NCI-H748 (cell line): ENCODE results near the gene PCDHGA10.
"Not testable (repeated sequence)": the region's sequence is repeated elsewhere in the genome, so short reads cannot be mapped to it uniquely, and the experiment has no call there.

Experiments
- DNase-seq: peaks from one replicate; lab custom pipeline; 2025; ENCODE audit not compliant: unreplicated experiment; lab: John Stamatoyannopoulos, UW

The PCDHGA10 gene

GRCh38 chr5:141420855-141421488 is 8.2 kb downstream of the PCDHGA10 start, which contains the start of gene PCDHGA11:
PCDHGA11 (plus strand) TSS chr5:141421051; CDS start chr5:141421228, 177 bp downstream.
- DNase-seq = no peak

- no peak for DNase-seq
These were observed 8.7 kb downstream of the PCDHGA10 start for GRCh38 chr5:141421489-141421855.

GRCh38 chr5:141422742-141423291 is 10.0 kb downstream of the PCDHGA10 start:
- no peak for DNase-seq

GRCh38 chr5:141427783-141428426 is 15.1 kb downstream of the PCDHGA10 start:
- DNase-seq = no peak

GRCh38 chr5:141430332-141431113 is 17.7 kb downstream of the PCDHGA10 start, which contains the start of gene PCDHGA12:
PCDHGA12 (plus strand) TSS chr5:141430507; CDS start chr5:141430760, 253 bp downstream.
- no peak for DNase-seq

GRCh38 chr5:141431286-141431685 is 18.5 kb downstream of the PCDHGA10 start:
- no peak for DNase-seq

GRCh38 chr5:141432308-141432707 is 19.5 kb downstream of the PCDHGA10 start:
- not testable (repeated sequence) for DNase-seq

GRCh38 chr5:141432726-141433125 is 19.9 kb downstream of the PCDHGA10 start:
- DNase-seq = not testable (repeated sequence)

GRCh38 chr5:141434006-141434405 is 21.2 kb downstream of the PCDHGA10 start:
- DNase-seq = no peak

- no peak for DNase-seq
These were observed 24.4 kb downstream of the PCDHGA10 start for GRCh38 chr5:141437221-141437620.

- no peak for DNase-seq
These were observed 26.8 kb downstream of the PCDHGA10 start for GRCh38 chr5:141439411-141440141.

GRCh38 chr5:141440341-141440740 is 27.6 kb downstream of the PCDHGA10 start:
- DNase-seq = no peak

- DNase-seq = no peak
These were observed 28.9 kb downstream of the PCDHGA10 start for GRCh38 chr5:141441571-141442170.

- no peak for DNase-seq
These were observed 52.6 kb downstream of the PCDHGA10 start for GRCh38 chr5:141465351-141465750.
